Hematopoietic multipotent progenitor cell treated with erythropoietin and hydrocortisone succinate and interleukin-3 and kit ligand, for 15 days (in vitro differentiated cells): ENCODE results near the gene GPC6.

Experiments used
- DNase-seq: peaks from one replicate; pipeline ENCODE4 v3.0.0-alpha.2; 2015; ENCODE audit warnings: low spot score

The GPC6 gene

DNA sequence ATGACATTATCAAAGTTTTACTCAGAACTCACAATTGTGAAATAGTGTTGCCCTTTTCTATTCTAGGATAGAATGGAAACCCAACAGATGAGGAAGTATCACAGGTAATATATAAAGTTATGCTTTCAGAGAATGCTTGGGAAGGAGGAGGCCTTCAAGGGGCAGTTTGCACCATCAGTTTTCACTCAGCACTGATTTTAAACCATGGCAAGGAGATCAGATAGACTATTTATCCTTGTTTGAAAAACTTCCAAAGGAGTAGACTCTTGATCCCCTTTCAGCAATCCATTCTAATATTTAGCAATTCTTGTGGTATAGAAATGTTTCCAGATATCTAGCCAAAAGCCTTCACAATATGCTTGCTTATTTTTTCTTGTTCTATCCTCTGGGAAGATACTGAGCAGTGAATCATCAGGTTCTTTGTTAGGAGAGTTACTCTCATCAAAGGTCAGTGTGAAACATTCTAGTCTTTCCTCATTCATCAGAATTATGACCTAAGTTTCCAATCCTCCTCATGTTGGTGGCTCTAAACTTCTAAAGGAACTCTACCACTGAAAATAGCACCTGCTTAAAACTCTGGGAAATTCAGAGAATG is 3.8 kb downstream of the GPC6 start:
- DNase-seq, result no peak

DNA sequence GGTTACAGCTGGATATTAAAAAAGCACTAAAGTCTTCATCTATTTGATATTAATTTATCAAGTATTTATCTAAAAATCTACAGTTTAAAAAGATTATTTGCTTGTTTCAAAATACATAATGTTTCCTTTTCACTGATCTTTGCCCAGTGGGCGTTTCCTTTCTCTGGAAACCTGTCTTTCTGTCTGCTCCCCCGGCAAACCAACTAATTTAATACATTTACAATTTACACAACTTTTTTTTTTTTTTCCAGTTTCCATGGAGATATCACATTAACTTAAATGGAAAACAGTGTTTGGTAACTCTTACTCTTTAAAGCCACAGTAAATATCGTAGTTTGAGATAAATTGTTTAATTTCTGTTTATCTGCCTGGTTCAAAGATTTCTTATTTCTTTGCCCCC is 5.3 kb downstream of the GPC6 start:
- DNase-seq, result no peak

DNA sequence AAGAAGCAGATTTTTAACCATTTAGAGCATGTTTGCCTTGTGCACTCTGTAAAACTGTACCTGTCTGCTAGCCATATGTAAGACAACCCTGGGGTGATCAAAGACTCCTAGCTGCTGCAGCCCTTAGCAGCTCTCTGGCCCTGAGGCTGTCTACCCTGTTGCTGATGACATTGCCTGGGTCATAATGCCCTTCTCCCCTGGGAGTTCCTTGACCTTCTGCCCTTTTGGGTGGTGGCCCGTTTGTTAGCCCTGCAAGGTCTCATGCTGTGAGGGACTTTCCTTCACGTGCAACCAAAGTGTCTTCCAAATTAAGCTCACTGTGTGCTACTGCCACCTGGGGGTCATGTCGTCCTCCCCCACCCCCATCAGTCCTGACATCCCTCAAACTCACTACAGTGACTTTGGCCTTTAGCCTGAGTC is 7.4 kb downstream of the GPC6 start:
- DNase-seq, result no peak

DNA sequence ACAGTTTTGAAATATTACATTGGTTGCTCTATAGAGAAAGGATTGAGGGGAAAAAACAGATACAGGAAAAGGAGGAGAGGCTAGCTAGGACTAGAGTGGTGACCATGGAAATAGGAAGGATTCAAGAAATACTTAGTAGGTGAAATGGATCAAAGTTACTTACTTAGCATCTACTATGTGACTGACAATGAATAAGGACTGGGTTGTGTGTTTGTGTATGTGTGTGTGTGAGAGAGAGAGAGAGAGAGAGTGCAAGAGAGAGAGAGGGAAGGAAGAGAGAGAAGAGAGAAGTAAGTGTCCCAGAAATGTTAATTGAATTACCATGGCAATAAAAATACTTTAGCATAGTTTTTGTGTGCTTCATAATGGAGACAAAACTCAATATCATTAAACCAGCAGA is 7.9 kb downstream of the GPC6 start:
- no peak for DNase-seq

DNA sequence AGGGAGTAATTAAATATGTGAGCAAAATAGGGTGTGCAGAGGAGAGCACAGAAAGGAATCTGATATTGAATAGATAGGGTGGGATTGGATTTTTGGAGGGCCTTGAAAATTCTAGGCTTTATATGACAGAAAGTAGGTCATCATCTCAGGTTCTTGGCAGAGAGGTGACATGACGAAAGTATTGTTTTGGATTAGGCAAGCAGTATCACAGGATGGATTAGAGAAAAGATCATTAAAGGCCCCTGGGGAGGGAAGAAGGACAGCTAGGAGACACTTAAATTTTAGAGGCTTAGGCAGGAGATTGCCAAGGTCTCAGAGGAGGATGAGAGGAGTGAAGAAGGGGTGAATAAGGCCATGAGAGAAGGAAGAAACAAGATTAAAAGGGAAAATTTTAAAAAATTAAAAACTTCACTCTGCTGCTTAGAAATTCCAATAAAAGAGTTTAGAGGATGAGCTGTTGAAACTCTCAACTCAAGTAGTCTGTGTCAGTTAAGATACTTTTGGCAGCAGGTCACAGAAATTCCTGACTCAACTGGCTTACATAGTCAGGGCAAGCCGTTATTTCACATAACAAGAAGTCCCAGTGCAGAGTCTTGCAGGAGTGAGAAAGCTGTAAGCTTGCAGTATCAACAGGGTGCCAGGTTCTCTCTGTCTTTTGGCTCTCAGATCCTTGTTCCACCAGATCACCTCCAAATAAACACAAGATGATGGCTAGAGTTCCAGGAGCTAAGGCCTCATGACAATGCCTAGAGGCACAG is 8.8 kb downstream of the GPC6 start:
- no peak for DNase-seq

DNA sequence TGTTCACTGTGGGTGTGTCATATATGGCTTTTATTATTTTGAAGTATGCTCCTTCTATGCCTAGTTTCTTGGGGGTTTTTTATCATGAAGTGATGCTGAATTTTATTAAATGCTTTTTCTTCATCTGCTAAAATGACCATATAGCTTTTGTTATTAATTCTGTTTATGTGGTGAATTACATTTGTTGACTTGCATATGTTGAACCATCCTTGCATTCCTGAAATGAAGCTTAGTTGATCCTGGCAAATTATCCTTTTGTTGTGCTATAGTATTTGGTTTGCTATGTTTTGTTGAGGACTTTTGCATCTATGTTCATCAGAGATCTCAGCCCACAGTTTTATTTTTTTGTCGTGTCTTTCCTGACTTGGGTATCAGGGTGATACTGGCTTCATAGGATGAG is 12.1 kb downstream of the GPC6 start:
- no peak for DNase-seq

DNA sequence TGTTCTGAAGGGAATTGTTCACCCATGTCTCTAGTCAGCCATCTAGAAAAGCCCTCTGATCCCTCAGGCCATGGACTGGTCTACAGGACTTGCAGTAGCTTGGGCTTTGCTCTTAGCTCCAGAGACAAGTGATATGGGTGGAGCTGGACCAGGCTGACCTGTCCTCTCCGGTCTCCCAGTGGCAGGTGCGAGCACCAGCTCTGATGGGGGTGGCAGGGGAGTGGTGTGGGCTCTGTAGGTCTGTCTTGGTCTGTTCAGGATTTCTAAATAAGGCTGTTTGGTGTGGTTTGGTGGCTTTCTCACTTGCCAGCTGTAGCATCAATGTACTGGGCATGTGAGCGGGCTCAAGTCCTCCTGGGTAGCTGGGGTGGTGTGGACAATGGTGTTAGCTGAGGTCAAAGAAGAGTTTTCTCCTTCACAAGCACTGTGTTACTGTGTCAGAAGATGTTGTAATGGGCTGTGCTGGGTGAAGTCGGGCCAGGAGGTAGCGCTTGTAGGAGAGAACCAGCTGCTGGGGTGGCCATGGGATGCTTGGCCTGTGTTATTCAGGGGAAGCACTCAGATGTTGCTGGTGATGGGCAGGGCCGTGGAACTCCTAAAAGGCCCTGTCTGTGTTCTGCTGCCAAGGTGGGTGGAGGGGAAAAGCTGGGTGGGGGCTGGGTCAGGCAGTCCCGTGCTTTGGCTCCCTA is 16.9 kb downstream of the GPC6 start:
- no peak for DNase-seq

DNA sequence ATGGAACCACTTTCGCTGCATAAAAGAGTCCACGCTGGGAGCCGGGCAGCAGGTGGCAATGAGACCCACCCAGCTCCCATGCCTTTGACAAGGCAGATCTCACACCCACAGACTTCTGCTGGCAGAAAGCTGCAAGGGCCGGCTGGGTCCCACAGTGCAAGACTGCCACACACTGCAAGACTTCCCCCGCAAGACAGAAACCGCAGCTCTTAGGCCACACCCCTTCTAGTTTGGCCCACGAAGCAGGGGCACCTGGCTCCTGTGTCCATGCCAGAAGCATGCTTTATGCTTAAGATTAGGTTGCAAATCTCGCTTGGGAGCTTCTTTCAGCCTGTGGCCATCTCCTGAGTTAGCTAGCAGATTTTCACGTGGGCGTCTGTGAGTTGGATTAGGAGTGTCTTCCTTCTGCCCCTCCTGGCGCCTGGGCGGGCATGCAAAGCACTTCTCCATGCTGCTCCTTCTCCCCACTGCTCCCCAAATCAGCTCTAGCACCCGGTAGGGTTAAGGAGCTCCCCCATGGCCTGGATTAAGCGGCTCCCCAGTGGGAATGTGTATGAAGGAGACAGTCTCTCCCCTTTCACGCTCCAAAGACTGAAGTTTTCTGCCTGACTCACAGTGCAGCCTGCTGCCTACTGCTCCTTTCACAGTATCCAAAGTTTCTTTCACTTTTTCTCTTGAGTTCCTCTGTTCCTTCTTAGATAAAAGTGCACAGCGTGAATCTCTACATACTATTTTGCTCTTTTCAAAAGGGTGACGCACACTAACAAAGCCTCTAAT is 17.7 kb downstream of the GPC6 start:
- no peak for DNase-seq

DNA sequence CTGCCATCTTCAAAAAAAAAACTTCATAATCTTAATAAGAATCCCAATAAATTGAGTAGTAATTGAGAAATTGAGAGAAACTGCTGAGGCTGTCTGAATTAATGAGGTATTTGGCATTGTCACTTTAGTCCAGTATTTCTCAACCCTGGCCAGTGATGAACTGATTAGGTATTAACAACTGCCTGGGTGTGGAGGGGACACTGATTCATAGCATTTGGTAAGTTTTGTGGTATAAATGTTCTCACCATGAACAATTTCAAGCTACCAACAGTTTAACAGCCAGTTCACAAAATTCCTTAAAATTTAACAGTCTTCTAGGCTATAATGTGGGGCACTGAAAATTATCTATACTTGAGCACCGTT is 18.3 kb downstream of the GPC6 start:
- DNase-seq, result no peak

DNA sequence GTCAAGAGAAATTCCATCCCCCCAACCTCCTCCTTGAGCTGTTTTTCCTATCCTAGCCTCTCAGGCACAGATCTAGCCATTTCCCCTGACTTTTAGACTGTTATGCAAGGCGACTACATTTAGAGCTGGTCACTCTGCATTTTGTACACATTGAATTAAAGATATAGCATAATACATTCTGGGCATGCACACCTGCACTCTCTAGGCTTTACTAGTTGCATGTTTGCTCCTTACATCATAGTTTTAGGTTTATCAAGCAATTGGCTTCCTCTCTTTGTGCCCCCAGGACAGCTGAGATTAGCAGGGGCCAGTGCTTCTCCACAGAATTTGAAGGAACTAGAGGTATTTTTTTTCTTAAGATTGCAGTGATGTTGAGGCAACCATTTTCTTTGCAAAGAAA is 19.5 kb downstream of the GPC6 start:
- DNase-seq, result no peak

DNA sequence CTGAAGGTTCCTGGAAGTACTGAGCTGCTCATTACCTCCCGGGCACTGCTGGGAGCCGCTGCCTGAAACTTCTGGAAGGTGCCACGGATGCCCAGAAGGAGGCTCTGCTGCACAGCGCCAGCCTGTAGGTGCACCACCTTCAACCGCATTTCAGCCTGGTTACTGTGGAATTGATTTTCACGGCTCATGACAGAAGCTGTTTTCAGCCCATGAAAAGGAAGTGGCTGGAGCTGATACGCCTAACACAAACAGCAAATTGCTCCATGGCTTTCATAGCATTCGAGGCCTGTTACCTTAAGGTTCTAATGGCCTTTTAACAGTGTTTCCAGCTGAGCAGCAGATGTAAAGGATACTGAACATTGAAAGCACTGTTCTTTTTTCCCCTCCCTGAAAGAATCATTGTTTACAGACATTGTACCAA is 22.0 kb downstream of the GPC6 start:
- no peak for DNase-seq

DNA sequence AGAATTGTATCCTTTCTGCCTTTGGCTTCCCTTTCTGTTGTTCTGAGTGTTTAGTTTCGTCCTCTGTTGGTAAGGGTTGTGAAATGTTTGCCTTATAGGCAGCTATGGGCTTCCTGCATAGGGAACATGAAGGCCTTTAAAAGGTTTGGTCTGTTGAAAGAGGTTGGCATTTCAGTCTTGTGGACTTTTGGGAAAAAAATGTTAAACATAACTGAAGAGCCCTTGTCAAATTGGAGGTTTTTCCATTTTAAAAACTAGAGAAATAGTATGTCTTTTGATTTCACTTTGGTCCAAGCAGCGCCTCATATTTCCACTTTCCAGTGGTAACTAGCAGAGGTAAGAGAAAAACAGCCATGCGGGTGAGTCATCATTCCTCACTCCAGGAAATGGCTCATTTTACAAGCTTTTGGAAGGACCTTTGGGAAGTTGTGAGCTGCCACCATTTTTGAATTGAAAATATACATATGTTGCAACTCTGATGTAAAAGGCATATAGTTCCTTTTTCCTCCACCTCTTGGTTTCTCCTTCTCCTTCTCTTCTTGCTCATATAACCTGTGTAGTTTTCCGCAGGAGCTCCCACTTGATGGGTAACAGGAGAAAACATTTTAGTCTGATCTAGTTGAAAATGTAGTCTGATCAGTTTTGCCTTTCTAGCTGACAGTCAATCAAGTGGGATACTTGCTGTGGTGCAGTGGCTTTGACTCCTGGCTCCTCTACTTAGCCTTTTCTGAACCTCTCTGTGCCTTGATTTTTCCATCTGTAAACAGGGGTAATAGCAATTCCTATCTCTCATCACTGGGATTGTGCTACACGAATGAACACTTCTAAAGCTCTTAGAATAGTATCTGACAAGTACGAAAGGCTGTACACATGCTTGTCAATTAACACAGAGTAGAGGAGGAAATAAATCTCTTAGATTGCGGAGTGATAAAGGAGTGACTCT is 23.0 kb downstream of the GPC6 start:
- DNase-seq, result no peak

DNA sequence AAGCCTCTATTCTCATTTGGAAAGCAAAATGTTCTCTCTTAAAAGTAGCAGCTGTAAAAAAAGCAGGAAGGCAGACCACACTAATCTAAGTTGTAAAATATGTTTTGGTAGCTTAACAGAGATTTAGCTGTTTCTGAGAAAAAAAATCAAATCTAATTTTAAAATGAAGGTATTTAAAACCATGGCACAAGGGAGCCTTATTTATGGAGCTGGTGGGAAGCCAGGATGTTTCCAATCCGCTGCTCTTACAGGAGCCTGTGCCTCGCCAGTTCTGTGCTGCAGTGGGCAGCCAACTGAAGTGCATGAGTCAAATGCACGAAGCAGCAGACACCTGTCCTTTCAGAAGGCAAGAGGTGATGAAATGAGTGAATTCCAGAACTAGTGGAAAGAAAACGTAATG is 28.2 kb downstream of the GPC6 start:
- DNase-seq, result no peak

DNA sequence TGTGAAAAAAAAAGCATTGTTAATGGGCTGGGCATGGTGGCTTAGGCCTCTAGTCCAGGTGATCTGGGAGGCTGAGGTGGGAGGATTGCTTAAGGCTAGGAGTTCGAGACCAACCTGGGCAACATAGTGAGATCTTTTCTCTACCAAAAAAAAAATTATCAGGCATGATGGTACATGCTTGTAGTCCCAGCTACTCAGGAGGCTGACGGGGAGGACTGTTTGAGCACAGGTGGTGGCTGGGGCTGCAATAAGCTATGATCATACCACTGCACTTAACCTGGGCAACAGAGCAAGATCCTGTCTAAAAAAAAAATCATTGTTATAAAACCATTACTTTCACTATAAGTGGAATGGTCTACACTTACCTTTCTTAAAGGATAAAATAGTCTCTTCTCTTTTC is 30.4 kb downstream of the GPC6 start:
- DNase-seq, result no peak

DNA sequence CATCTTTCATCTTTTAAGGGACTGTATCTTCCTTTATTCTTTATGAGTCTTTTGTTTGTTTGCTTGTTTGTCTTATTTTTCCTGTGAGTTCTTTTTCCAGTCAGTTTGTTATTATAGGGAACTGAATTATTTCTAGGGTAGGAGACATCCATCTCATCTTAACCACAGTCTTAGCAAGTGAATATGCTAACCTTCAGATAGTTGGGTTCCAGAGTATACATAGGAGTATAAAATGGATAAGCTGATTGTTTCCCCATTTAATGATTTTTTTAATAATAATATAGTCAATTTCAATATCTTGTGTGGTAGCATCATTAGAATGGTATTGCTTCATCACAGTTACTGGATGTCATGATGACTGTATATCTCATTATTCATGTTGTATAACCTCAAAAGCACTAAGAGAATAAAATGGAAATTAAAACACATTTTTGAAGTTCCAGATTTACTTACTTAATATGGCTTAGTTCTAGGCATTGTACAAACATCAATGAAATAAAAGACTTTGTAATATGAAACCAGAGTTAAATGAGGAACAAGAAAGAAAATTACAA is 33.0 kb downstream of the GPC6 start:
- no peak for DNase-seq

DNA sequence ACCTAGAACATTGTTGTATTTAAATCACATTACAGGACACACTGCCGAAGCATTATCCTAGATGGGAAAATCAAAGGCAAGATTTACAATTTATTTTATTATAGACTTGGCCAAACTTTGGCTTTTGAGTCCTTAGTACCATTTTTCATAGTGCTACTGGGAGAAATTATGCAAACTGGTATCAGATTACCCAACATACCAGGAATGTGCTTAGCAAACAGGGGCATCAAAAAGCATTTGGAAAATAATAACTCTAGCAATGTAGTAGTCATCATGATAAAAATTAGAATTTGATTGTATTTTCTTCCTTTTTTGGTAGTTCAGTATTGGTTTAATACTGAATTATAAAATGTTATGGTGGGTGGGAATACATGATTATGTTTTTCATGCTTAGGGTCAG is 34.0 kb downstream of the GPC6 start:
- DNase-seq, result no peak

DNA sequence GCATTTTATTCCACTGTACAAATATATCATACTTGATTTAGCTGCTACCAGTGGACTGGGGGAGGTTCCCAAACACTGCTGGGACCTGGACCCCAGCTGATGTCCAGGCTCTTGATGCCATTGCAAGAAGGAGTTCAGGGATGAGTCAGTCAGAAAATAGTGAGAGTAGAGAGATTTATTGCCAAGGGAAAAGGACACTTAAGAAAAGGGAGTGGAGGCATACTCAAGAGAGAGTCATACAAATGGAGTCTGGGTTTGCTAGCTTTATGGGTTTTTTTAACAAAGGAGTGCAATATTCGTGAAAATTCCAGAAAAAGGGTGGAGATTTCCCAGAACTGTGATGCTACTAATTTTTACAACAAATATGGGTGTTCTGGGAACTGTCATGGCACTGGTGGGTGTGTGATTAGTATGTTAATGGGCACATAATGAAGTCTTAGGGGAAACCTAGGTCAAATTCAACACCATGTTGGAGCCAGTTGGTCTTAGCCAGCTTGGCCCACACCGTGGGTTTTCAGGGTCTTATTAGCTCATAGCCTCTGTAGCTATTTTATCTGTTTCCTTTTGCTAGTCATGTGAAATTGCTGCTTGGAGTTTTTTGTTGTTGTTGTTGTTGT is 36.2 kb downstream of the GPC6 start:
- no peak for DNase-seq

DNA sequence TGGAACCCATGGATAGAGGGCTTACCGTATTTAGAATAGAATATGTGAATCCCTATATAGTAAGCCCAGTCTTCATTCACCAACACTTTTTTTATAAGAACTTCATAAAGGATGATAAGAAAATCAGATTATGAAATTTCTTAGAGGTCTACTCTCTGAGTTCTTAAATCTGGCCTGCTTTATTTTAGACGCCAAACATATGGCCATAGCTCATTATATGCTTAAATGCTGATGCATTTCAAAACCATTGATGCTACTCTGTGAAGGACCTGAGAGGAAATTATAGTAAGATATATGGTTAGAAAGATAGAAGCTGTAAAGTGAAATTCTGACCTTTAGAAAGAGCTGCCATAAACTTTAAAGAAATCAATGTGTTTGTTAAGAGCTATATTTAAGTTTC is 38.3 kb downstream of the GPC6 start:
- DNase-seq, result no peak

DNA sequence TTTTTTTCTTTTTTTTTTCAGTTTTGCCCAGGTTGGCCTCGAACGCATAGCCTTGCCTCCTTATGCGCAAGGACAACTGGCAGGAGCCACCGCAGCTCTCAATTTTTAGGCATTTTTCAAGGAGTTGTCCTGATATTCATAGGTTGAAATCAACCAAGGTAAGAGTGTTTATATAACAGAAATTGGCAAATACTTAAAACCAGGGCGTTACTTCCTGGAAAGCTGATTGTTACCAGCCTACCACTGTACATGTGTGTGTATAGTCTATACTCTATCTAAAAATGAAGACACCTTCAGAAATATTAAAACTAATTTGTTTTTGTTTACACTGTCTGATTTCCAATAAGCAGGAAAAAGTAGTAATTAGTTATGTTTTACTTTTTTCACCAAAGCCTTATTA is 39.2 kb downstream of the GPC6 start:
- DNase-seq, result no peak

DNA sequence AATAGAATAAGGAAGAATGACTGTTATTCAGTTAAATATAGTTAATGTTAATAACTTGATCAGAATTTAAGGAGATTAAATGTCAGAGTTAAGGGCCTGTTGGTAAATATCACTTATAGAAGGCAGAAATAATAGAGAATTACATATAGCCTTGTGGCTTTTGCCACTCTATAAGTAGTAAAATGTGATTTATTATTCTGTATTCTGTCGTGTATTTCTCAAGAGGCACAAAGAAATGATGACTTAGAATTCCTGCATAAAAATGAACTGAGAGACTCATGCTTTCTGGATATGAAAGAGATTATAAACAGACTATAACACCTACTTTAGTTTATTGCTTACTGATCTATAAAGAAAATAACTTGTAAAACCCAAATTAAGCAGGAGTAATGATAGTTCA is 40.1 kb downstream of the GPC6 start:
- DNase-seq, result no peak
